Gastrocnemius medialis (tissue), 4 donors: ENCODE data around the gene FAM81A. TPM values are rescaled to one million over a fixed set of nuclear protein-coding genes. Genes with fewer than 3 reads are reported as not detected.

Source experiments
- ATAC-seq, 2 donors: fragments of 150-250 bp; one replicate each; pipeline ENCODE4 v1.9.1; 2016
- DNase-seq, 2 donors: peaks; one replicate each; pipeline ENCODE4 v3.0.0-alpha.2; 2019
- H3K27ac ChIP-seq, 4 donors: fragments of 200-600 bp; sonication (generic); 1 replicate in 1 of 4; 2 replicates in 3 of 4; pipeline ENCODE4 v1.5.1; 2016 to 2018; ENCODE audit warnings: mild to moderate bottlenecking in 2 of 4, moderate library complexity in 1 of 4
- H3K27me3 ChIP-seq, 3 donors: fragments of 200-600 bp; sonication (generic) in 2 of 3; 1 replicate in 1 of 3; 2 replicates in 2 of 3; pipeline versions ENCODE4 v1.5.1 to v1.6.0; 2016 to 2019; ENCODE audit warnings: mild to moderate bottlenecking in 1 of 3, moderate library complexity in 1 of 3
- H3K36me3 ChIP-seq, 2 donors: fragments of 200-600 bp; sonication (generic) in 1 of 2; one replicate each; pipeline ENCODE4 v1.5.1; 2017 to 2018
- H3K4me1 ChIP-seq, 2 donors: fragments of 200-600 bp; sonication (generic) in 1 of 2; one replicate each; pipeline ENCODE4 v1.5.1; 2016 to 2017; ENCODE audit warnings: mild to moderate bottlenecking in 2 of 2
- H3K4me3 ChIP-seq, 4 donors: fragments of 200-600 bp; sonication (generic) in 3 of 4; 1 replicate in 1 of 4; 2 replicates in 3 of 4; pipeline ENCODE4 v1.5.1; 2016 to 2019; ENCODE audit warnings: mild to moderate bottlenecking in 2 of 4
- H3K9me3 ChIP-seq, 3 donors: fragments of 200-600 bp; sonication (generic) in 2 of 3; 1 replicate in 1 of 3; 2 replicates in 2 of 3; pipeline ENCODE4 v1.5.1; 2016 to 2019
- POLR2A ChIP-seq, 2 donors: fragments of 450-650 bp; IDR thresholded peaks; one replicate each; pipeline ENCODE4 v1.6.1; 2017; ENCODE audit warnings: antibody characterized with exemption in 2 of 2, mild to moderate bottlenecking in 2 of 2, moderate library complexity in 2 of 2
- in situ Hi-C, 4 donors: fragments of 200-750 bp; cut with MboI; loops; one replicate each; pipeline versions ENCODE4 v1.15.0 to v1.8.0; 2017; ENCODE audit warnings: low sequenced_read_pairs in 4 of 4
- intact Hi-C: fragments of 100-400 bp; cut with DNase I; formaldehyde crosslinking; loops from one replicate; pipeline ENCODE4 v1.15.1; 2023; ENCODE audit warnings: low total_unique reads
- total RNA-seq, 4 donors: library from RNA; depleted of rRNA; stranded (reverse); fragments of >200 nt; gene quantifications; one replicate each; pipeline versions ENCODE4 v1.1.0 to v1.2.3, GENCODE V29; 2016
- TF ChIP-seq, protein P1 (sequence below), 5 experiments: fragments of 450-650 bp in 3 of 5; fragments of 200-600 bp in 2 of 5; sonication (generic) in 2 of 5; IDR thresholded peaks in 4 of 5; conservative IDR thresholded peaks in 1 of 5; 1 replicate in 4 of 5; 2 replicates in 1 of 5; pipeline ENCODE4 v1.5.1; 2016 to 2019; ENCODE audit warnings: antibody characterized with exemption in 5 of 5, mild to moderate bottlenecking in 3 of 5, moderate library complexity in 3 of 5

The FAM81A gene
- total RNA-seq, 4 donors from 2014 or later: 0.07 to 0.10 TPM; not detected in 2

DNA sequence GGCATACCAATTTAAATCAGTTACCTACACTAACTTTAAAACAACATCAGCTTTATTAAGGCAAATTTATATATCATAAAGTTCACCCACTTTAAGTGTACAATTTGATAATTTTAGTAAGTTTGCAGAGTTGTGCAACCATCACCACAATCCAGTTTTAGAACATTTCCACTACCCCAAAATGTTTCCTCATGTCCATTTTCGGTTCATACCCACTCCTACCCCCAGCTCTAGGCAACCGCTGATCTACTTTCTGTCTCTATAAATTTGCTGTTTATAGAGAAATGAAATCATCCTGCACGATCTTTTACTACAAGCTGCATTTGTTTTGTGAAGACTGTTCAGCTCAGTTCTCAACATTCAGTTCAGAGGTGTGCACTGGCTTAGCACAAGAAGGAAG lies 31.5 kb upstream of the FAM81A start:
- H3K4me3 ChIP-seq: no peak overlapping the region
- in situ Hi-C loops: no loop called here
- ATAC-seq: no peak
- TF ChIP-seq POLR2A (IDR thresholded peaks at IDR 0.05): no peak
- TF ChIP-seq, protein P1, sequence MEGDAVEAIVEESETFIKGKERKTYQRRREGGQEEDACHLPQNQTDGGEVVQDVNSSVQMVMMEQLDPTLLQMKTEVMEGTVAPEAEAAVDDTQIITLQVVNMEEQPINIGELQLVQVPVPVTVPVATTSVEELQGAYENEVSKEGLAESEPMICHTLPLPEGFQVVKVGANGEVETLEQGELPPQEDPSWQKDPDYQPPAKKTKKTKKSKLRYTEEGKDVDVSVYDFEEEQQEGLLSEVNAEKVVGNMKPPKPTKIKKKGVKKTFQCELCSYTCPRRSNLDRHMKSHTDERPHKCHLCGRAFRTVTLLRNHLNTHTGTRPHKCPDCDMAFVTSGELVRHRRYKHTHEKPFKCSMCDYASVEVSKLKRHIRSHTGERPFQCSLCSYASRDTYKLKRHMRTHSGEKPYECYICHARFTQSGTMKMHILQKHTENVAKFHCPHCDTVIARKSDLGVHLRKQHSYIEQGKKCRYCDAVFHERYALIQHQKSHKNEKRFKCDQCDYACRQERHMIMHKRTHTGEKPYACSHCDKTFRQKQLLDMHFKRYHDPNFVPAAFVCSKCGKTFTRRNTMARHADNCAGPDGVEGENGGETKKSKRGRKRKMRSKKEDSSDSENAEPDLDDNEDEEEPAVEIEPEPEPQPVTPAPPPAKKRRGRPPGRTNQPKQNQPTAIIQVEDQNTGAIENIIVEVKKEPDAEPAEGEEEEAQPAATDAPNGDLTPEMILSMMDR (IDR thresholded peaks at IDR 0.05 in 4 of 5, conservative IDR thresholded peaks at IDR 0.05 in 1 of 5): no peak
- no peak for DNase-seq
- no peaks in the 10 kb centered on the region for H3K9me3 ChIP-seq
- no peak overlapping the region for H3K27ac ChIP-seq
- intact Hi-C loops: no loop called here
- H3K36me3 ChIP-seq: no peaks in the 10 kb centered on the region
- H3K4me1 ChIP-seq: no peaks in the 10 kb centered on the region
- H3K27me3 ChIP-seq: no peaks in the 10 kb centered on the region

DNA sequence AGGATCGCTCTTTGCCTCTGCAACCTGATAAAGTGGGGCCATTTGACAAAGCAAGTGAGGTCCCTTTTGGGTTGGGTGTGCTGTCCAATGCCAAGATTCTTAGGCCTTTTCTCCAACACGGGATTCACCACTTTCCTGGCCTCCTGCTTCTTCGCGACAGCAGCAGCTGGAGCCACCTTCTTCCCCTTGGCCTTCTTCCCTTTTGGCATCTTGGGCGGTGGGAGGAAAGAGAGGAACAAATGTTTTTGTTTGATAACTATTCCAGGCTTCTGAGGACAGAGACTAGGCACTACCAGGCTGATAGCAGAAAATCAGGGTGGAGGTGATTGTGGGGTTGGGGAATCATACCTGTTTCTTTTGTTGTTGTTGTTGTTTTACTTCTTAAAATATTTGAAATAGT lies 30.0 kb upstream of the FAM81A start:
- no peak for DNase-seq
- intact Hi-C loops: no loop called here
- Histone ChIP-seq H3K27me3 (no peaks in the 10 kb centered on the region), H3K4me1 (no peaks in the 10 kb centered on the region), H3K27ac (no peak overlapping the region), H3K9me3 (no peaks in the 10 kb centered on the region), H3K36me3 (no peaks in the 10 kb centered on the region), H3K4me3 (no peak overlapping the region)
- TF ChIP-seq, protein P1 (IDR thresholded peaks at IDR 0.05 in 4 of 5, conservative IDR thresholded peaks at IDR 0.05 in 1 of 5): no peak
- TF ChIP-seq POLR2A (IDR thresholded peaks at IDR 0.05): no peak
- ATAC-seq: no peak
- in situ Hi-C loops: no loop called here

DNA sequence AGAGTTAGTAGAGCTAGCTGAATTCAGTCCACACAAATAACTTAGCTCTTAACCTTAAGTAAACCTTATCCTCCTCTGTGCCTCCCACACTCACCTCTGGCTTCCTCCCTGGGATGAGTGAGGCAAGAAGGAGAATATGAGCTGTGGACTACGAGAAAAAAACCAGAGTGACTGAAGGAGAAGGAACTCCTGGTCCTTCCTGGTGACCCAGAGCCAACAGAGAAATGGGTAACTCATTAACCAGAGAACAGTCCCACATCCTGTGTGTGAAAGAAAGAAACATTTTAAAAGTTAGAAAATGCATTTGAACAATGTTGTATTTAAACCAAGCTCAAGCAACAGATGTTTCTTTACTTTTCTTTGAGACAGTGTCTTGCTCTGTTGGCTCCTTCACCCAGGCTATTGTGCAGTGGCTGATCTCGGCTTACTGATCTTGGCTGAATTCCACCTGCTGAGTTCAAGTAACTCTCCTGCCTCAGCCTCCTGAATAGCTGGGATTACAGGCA lies 27.5 kb upstream of the FAM81A start:
- Histone ChIP-seq H3K4me1 (no peaks in the 10 kb centered on the region), H3K27me3 (no peaks in the 10 kb centered on the region), H3K9me3 (no peaks in the 10 kb centered on the region), H3K36me3 (no peaks in the 10 kb centered on the region), H3K4me3 (no peak overlapping the region), H3K27ac (no peak overlapping the region)
- ATAC-seq: no peak
- intact Hi-C loops: loop anchor here (10.0 kb wide), 1 partner anchor 236 kb away; no protein-coding TSS in a partner anchor
- in situ Hi-C loops: no loop called here
- no peak for DNase-seq
- TF ChIP-seq, protein P1 (IDR thresholded peaks at IDR 0.05 in 4 of 5, conservative IDR thresholded peaks at IDR 0.05 in 1 of 5): no peak
- TF ChIP-seq POLR2A (IDR thresholded peaks at IDR 0.05): no peak

DNA sequence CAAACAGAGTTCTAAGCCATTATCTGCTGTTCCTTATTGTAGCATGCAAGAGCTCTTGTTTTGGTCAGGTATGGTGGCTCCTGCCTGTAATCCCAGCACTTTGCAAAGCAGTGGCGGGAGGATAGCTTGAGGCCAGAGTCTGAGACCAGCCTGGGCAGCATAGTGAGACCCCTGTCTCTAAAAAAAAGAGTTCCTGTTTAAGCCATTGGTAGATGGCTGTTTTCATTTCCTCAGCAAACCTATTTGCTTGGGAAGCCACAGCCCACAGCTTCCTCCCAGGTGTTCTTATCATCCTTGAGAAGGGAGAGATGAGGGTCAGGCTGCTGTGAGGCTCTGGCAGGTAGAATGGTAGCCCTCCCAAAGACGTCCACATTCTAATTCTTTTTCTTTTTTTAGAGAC lies 24.4 kb upstream of the FAM81A start:
- in situ Hi-C loops: no loop called here
- Histone ChIP-seq H3K27ac (no peak overlapping the region), H3K9me3 (no peaks in the 10 kb centered on the region), H3K36me3 (no peaks in the 10 kb centered on the region), H3K4me3 (no peak overlapping the region), H3K27me3 (peaks cover 0 to 3% (median 0%) of the 10 kb centered on the region in 3 donors), H3K4me1 (no peaks in the 10 kb centered on the region)
- no peak for DNase-seq
- no peak for ATAC-seq
- intact Hi-C loops: loop anchor here (10.0 kb wide), 1 partner anchor 239 kb away; no protein-coding TSS in a partner anchor
- TF ChIP-seq, protein P1 (IDR thresholded peaks at IDR 0.05 in 4 of 5, conservative IDR thresholded peaks at IDR 0.05 in 1 of 5): no peak
- no peak for TF ChIP-seq POLR2A (IDR thresholded peaks at IDR 0.05)

DNA sequence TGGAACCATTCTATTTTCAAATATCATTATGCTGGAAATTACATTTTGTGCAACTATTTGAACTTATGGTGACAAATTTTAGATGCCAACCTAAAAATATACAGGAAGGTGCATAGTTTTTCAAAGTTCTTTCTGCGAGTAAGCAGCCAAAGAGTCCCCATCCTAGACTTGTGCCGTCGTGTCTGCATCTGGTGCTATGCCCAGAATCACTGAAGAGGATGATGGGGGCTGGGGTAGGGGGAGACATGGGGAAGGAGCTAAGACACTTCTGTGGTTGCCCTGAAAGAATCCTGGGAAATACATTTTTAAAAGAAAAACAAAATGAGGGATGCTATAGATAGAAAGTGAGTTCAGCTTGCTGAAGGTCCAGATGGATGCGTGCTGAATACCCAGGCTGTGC lies 21.2 kb upstream of the FAM81A start:
- in situ Hi-C loops: no loop called here
- ATAC-seq (no peak), DNase-seq (no peak)
- no peak overlapping the region for H3K4me3 ChIP-seq
- H3K9me3 ChIP-seq: no peaks in the 10 kb centered on the region
- H3K27ac ChIP-seq: no peak overlapping the region
- intact Hi-C loops: loop anchor here (10.0 kb wide), 1 partner anchor 242 kb away; no protein-coding TSS in a partner anchor
- H3K4me1 ChIP-seq: no peaks in the 10 kb centered on the region
- no peak for TF ChIP-seq POLR2A (IDR thresholded peaks at IDR 0.05)
- TF ChIP-seq, protein P1 (IDR thresholded peaks at IDR 0.05 in 4 of 5, conservative IDR thresholded peaks at IDR 0.05 in 1 of 5): no peak
- peaks cover 0 to 3% (median 0%) of the 10 kb centered on the region in 3 donors for H3K27me3 ChIP-seq
- no peaks in the 10 kb centered on the region for H3K36me3 ChIP-seq
